Breast epithelium (tissue), 3 donors: ENCODE results near the gene GRHL3.

Source experiments
- CTCF ChIP-seq, 3 donors: fragments of 450-650 bp; IDR thresholded peaks; one replicate each; pipeline ENCODE4 v1.5.1; 2016 to 2017; ENCODE audit warnings: antibody characterized with exemption in 3 of 3, mild to moderate bottlenecking in 3 of 3, moderate library complexity in 3 of 3
- POLR2A ChIP-seq: fragments of 450-650 bp; IDR thresholded peaks from one replicate; pipeline ENCODE4 v1.6.1; 2016; ENCODE audit warnings: antibody characterized with exemption, mild to moderate bottlenecking, moderate library complexity
- POLR2AphosphoS5 ChIP-seq, 3 donors: sonication (generic); formaldehyde crosslinking; IDR thresholded peaks; one replicate each; pipeline ENCODE4 v1.6.1; 2017; ENCODE audit warnings: antibody characterized with exemption in 3 of 3

GRCh38 chr1:24364605-24364974, 45.4 kb downstream of the GRHL3 start:
- TF ChIP-seq CTCF (IDR thresholded peaks at IDR 0.05) = no peak
- TF ChIP-seq POLR2AphosphoS5 (IDR thresholded peaks at IDR 0.05) = no peak
- no peak for TF ChIP-seq POLR2A
